GM12878 (cell line): ENCODE data around the gene ZNF581.

Experiments used
- FOXM1 ChIP-seq: IDR thresholded peaks from 2 replicates; pipeline ENCODE4 v1.6.1; 2012; ENCODE audit warnings: low read depth, mild to moderate bottlenecking, inconsistent platforms, low read length, moderate library complexity
- GABPA ChIP-seq: IDR thresholded peaks from 2 replicates; pipeline ENCODE4 v1.6.1; 2014; ENCODE audit warnings: antibody characterized with exemption, low read depth, mild to moderate bottlenecking, inconsistent platforms
- HDAC2 ChIP-seq: fragments of 200-600 bp; sonication (generic); IDR thresholded peaks from 2 replicates; pipeline ENCODE4 v1.6.1; 2017
- MLLT1 ChIP-seq: fragments of 450-650 bp; IDR thresholded peaks from 2 replicates; pipeline ENCODE4 v1.6.1; 2016; ENCODE audit warnings: mild to moderate bottlenecking
- POLR2A ChIP-seq: IDR thresholded peaks from 2 replicates; pipeline ENCODE4 v1.6.1; 2011; ENCODE audit warnings: low read depth, mild to moderate bottlenecking, low read length
- POLR2AphosphoS5 ChIP-seq: IDR thresholded peaks from 2 replicates; pipeline ENCODE4 v1.6.1; 2011; ENCODE audit warnings: mild to moderate bottlenecking, low read length, inconsistent platforms
- SP1 ChIP-seq: IDR thresholded peaks from one replicate; pipeline ENCODE4 v1.6.1; 2011; ENCODE audit warnings: low read depth, low read length
- TF ChIP-seq, protein P1 (sequence below): fragments of 450-650 bp; IDR thresholded peaks from 2 replicates; pipeline ENCODE4 v1.6.1; 2018; ENCODE audit warnings: mild to moderate bottlenecking, low read depth, moderate library complexity; ENCODE audit not compliant: partially characterized antibody
- TF ChIP-seq, protein P2 (sequence below): fragments of 450-650 bp; IDR thresholded peaks from 2 replicates; pipeline ENCODE4 v1.6.1; 2017; ENCODE audit warnings: mild to moderate bottlenecking

DNA sequence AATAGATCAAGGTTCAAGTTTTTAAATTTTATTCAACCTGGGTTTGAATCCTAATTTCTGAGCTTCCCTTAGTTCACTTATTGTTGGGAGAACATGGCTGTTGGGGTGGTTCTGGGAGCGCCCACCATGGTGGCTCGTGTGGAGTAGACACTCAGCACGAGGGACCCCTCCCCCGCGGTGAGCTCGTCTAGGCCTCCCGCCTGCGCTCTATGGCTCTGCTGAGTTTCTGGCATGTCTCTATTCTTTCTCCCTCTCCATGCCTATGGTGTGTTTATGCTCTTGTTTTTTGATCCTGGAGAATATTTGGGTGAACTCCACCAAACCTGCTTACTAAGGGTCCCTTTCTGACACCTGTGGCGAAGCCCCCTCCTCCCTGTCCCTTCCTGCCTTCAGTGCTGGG lies 30.0 kb downstream of the ZNF581 start:
- TF ChIP-seq MLLT1: no peak
- TF ChIP-seq SP1: no peak
- no peak for TF ChIP-seq POLR2A
- TF ChIP-seq HDAC2: no peak
- no peak for TF ChIP-seq POLR2AphosphoS5
- TF ChIP-seq GABPA: no peak
- TF ChIP-seq, protein P1, sequence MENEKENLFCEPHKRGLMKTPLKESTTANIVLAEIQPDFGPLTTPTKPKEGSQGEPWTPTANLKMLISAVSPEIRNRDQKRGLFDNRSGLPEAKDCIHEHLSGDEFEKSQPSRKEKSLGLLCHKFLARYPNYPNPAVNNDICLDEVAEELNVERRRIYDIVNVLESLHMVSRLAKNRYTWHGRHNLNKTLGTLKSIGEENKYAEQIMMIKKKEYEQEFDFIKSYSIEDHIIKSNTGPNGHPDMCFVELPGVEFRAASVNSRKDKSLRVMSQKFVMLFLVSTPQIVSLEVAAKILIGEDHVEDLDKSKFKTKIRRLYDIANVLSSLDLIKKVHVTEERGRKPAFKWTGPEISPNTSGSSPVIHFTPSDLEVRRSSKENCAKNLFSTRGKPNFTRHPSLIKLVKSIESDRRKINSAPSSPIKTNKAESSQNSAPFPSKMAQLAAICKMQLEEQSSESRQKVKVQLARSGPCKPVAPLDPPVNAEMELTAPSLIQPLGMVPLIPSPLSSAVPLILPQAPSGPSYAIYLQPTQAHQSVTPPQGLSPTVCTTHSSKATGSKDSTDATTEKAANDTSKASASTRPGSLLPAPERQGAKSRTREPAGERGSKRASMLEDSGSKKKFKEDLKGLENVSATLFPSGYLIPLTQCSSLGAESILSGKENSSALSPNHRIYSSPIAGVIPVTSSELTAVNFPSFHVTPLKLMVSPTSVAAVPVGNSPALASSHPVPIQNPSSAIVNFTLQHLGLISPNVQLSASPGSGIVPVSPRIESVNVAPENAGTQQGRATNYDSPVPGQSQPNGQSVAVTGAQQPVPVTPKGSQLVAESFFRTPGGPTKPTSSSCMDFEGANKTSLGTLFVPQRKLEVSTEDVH: no peak
- TF ChIP-seq FOXM1: no peak
- TF ChIP-seq, protein P2, sequence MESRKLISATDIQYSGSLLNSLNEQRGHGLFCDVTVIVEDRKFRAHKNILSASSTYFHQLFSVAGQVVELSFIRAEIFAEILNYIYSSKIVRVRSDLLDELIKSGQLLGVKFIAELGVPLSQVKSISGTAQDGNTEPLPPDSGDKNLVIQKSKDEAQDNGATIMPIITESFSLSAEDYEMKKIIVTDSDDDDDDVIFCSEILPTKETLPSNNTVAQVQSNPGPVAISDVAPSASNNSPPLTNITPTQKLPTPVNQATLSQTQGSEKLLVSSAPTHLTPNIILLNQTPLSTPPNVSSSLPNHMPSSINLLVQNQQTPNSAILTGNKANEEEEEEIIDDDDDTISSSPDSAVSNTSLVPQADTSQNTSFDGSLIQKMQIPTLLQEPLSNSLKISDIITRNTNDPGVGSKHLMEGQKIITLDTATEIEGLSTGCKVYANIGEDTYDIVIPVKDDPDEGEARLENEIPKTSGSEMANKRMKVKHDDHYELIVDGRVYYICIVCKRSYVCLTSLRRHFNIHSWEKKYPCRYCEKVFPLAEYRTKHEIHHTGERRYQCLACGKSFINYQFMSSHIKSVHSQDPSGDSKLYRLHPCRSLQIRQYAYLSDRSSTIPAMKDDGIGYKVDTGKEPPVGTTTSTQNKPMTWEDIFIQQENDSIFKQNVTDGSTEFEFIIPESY: no peak
